Adipose tissue (tissue), 3 donors: Measurements from ENCODE around the gene NDOR1. TPM values are rescaled to one million over a fixed set of nuclear protein-coding genes. Genes with fewer than 3 reads are reported as not detected.

Experiments
- H3K27ac ChIP-seq: one replicate; pipeline ENCODE4 v1.5.1; 2013; ENCODE audit warnings: low read depth, low read length
- WGBS, 3 donors: extraction: QIAGEN DNeasy Blood & Tissue Kit; methylation state at CpG; one replicate each; pipeline ENCODE4 v1.1.7; 2013; 5-methylcytosine and 5-hydroxymethylcytosine counted together
- polyA plus RNA-seq, 3 donors: library from polyadenylated mRNA; stranded (reverse); fragments of 200-250 nt; gene quantifications; one replicate each; pipeline ENCODE4 v1.2.3, GENCODE V29; 2013
- donor health status: healthy with polysubstance abuse.
- donor health status: Bipolar disorder and iron deficiency.
- donor health status: healthy.

Gene NDOR1
- polyA plus RNA-seq, 3 donors: 4.9 to 8.4 (median 8.2) TPM

DNA sequence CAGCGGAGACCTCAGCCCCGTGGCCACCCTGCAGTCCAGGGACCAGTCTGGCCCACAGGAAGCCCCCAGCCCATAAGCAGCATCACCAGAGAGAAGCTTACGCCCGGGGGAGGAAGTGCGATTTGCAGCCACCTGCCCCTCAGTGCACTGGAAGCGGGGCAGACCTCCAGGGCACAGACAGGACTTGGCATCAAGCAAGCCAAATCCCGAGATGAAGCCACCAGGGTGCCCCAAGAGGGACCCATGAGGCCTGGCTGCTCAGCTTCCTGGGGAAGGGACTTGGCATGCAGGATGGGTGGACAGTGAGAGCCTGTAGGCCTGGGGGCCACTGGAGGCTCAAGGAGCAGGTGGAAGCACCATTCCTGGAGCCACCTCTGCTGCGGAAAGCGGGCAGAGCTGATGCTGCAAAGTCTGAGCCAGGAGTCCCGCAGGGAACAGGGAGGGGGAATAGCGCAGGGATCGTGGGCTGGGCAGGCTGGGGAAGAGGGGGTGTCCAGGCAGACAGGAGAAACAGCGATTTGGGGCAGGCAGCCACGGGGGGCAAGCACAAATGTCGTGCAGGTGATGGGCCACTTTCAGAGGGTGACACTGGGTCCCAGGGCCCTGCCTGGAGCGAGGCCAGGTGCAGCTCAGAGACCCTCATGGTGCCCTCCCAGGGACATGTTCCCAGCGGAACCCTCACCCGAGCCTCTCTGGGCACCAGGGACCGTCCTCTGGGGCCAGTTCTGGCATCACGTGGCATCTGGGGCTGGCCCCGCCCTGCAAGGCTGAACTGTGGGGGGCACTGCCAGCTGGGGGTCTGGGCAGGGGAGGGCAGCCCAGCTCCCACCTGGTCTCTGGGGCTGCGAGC, 38.9 kb upstream of the NDOR1 start:
- 66 to 74% (median 66%) methylated on average over 19 to 22 of the region's 22 CpGs for WGBS, 3 donors
- H3K27ac ChIP-seq: no peak overlapping the region

DNA sequence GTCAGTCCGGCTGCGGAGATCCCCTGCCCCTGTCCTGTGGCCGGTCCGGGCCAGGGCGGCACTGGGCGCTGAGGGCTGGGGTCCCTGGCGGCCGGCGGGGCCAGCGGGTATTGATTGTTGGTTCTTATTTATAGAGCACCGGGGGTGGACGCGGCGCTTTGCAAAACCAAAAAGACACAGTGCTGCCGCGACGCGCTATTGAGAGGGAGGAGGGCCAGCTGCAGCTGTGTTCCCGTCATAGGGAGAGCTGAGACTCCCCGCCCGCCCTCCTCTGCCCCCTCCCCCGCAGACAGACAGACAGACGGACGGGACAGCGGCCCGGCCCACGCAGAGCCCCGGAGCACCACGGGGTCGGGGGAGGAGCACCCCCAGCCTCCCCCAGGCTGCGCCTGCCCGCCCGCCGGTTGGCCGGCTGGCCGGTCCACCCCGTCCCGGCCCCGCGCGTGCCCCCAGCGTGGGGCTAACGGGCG, 38.2 kb upstream of the NDOR1 start:
- 20 to 29% (median 25%) methylated on average over 27 to 44 of the region's 44 CpGs for WGBS, 3 donors
- H3K27ac ChIP-seq: no peak overlapping the region

DNA sequence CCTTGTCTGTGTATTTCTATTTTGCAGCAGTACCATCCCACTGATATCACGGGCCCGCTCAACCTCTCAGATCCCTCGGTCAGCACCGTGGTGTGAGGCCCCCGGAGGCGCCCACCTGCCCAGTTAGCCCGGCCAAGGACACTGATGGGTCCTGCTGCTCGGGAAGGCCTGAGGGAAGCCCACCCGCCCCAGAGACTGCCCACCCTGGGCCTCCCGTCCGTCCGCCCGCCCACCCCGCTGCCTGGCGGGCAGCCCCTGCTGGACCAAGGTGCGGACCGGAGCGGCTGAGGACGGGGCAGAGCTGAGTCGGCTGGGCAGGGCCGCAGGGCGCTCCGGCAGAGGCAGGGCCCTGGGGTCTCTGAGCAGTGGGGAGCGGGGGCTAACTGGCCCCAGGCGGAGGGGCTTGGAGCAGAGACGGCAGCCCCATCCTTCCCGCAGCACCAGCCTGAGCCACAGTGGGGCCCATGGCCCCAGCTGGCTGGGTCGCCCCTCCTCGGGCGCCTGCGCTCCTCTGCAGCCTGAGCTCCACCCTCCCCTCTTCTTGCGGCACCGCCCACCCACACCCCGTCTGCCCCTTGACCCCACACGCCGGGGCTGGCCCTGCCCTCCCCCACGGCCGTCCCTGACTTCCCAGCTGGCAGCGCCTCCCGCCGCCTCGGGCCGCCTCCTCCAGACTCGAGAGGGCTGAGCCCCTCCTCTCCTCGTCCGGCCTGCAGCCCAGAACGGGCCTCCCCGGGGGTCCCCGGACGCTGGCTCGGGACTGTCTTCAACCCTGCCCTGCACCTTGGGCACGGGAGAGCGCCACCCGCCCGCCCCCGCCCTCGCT, 37.5 kb upstream of the NDOR1 start:
- H3K27ac ChIP-seq: no peak overlapping the region
- WGBS, 3 donors: 5 to 7% (median 6%) methylated on average over 46 to 57 of the region's 57 CpGs

DNA sequence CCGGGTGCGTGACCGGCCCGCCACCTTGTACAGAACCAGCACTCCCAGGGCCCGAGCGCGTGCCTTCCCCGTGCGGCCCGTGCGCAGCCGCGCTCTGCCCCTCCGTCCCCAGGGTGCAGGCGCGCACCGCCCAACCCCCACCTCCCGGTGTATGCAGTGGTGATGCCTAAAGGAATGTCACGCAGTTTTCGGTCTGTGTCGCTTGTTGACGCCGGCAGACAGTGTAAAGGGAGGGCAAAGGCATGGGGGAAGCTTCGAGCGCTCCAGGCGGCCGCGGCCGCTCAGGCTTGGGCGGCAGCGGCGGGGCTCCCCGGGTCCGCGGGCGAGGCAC, 37.0 kb upstream of the NDOR1 start:
- 1% methylated on average over 36 of the region's 36 CpGs for WGBS, 3 donors
- H3K27ac ChIP-seq: no peak overlapping the region

DNA sequence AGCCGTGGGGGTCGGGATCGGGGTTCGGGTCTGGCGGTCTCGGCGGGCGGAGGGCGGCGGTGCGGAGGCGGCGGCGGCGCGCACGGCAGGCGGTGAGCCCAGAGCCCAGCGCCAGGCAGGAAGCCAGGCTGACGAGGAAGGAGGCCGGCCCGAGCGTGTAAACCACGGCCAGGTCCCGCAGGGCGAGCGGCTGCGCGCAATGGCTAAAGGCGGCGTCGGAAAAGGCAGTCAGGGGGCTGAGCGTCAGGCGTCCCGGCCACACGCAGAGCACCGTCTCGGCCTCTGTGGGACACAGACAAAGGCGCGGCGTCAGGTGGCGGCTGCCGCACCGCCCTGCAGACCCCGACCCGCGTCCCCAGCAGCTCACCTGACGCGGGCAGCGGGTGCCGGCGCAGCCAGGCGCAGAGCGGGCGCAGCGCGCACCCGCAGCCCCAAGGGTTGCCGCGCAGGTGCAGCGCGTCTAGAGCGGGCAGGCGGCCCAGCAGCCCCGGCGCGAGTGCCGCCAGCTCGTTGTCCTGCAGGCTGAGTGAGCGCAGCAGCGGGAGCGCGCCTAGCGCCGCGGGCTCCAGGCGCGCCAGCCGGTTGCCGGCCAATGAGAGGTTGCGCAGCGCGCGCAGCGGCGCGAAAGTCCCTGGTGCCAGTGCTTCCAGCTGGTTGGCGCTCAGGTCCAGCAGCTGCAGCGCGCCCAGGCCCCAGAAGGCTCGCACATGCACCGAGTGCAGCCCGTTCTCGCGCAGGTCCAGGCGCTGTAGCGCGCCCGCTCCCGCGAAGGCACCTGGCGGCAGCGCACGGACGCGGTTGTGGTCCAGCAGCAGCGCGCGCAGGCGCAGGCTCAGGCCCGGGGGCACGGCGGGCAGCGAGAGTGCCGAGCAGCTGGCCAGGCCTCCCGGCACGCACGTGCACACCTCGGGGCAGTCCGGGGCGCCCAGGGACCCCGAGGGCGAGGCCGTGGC, 36.3 kb upstream of the NDOR1 start:
- 0 to 1% (median 1%) methylated on average over 102 to 124 of the region's 124 CpGs for WGBS, 3 donors
- no peak overlapping the region for H3K27ac ChIP-seq

DNA sequence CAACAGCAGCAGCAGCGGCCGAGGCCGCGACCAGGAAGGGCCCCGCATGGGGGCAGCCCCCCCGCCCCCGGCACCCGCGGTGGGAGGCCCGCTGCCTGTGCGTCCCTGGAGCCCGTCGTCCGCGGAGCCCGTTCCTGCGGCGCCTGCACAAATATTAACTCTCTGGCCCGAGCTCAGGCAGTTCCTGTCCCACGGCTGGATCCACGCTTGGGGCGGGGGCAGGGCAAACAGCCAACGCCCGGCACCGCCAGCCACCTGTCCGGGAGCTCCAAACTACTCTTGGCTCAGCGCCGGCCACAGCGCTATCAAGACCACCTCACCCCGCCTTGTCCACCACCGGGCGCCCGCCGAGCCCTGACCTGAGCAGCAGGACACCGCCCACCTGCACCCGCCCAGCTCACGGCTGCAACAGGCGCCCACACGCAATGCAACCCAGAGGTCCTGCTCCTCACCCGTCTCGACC, 35.6 kb upstream of the NDOR1 start, which contains the start of gene LRRC26:
Gene LRRC26 (minus strand): TSS at position 156 of the 463 bp plus-strand sequence. CDS start 108 bp downstream, at position 48.
- WGBS, 3 donors: 6 to 16% (median 13%) methylated on average over 34 to 41 of the region's 41 CpGs
- H3K27ac ChIP-seq: no peak within 1 kb of the TSS

DNA sequence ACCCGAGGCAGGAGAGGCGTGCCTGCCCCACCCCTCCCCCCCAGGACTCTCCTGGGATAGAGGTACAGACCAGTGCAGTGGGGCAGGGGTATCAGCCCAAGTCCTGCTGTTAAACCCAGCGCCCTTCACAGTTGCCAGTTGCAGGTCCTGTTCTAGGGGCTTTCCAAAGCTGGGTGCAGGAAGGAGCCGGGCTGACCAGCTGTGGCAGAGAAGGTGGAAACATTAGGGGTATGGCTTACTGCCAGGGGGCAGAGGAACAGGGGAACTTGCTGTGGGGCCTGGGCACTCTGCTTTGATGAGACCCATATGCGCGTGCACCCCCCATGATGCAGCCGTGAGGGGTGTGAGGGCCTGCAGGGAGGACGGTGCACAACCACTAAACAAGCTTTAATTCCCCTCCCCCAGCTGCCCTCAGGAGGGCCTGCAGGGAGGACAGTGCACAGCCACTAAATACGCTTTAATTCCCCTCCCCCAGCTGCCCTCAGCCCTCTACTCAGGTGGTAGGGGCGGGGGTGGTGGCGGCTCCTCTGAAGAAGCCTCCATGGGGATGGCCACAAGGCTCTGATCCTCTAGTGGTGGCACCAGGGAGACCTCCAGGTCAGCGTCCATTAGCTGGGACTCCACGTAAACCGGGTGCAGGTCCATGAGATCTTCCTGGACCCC, 34.9 kb upstream of the NDOR1 start:
- no peak overlapping the region for H3K27ac ChIP-seq
- WGBS, 3 donors: 47 to 74% (median 52%) methylated on average over 14 of the region's 14 CpGs

DNA sequence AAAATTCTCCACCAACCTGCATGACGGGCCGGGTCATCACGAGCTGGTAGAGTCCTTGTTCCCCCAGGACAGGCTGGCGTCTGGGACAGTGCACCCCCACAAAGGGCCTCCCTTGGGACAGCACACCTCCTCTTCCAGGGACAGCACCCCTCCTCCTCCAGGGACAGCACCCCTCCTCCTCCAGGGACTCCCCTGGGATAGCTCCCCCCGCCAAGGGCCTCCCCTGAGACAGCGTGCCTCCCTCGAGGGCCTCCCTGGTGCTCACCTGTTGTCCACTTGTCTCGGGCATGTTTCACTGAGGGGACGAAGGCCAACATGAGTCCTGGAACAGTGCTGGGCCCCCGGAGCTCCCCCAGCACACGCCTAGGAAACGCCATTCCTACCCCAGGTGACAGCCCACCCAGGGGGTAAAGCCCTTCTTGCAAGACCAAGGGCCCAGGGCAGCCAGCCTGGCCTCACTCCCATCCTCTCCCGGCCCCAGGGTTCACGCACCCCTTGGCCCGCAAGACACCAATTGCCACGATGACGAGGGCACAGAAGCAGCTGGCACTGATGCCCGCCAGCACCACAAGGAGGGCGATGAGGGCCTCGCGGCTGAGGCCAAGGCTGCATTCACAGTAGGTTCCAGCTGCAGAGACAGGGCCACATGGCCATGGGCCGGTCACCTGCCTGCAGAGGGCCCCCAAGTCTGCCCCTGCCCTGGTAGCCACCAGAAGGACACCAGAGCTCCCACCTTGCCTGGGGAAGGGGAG, 34.2 kb upstream of the NDOR1 start:
- H3K27ac ChIP-seq: no peak overlapping the region

DNA sequence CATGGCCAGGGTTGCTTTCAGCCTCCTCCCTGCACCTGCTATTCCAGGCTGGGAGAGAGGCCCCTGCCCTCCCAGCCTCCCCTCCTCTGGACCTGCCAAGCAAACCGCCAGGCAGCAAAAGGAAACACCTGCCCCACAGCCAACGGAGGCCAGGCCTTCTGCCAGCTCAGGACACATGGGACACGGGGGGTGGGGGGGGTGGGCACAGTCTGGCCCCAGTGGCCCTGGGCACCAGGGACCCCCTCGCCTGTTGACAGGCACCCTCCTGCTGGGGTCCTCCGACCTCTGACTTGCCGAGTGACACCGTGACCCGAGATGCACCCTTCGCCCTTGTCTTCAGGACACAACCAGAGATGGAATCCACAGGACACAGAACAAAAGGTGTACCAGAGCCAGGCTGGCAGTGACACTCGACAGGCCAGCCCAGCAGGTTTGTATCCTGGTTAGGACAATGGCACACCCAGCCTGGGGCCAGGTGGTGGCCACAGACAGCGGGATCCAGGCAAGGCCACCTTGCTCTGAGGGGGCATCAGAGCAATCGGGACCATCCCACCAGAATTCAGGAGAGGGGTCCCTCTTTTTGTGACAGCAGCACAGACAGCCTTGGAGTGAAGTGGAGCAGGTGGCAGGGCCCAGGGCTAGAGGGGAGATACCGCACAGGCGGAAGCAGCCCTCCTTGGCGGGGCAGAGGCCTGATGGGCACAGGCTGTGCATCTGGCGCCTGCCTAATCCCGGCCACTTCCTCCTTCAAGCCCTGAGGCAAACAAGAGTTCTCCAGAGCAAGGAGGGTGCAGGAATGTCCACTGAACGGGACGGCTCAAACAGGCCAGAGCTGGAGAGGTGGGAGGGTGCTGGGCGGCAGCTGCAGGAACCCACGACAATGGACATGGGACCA, 32.4 kb upstream of the NDOR1 start:
- H3K27ac ChIP-seq: no peak overlapping the region
- 46 to 64% (median 56%) methylated on average over 20 to 21 of the region's 21 CpGs for WGBS, 3 donors

More for the DNA sequence above, 34.2 kb upstream of the NDOR1 start:
- 80 to 84% (median 80%) methylated on average over 21 to 22 of the region's 22 CpGs for WGBS, 3 donors

DNA sequence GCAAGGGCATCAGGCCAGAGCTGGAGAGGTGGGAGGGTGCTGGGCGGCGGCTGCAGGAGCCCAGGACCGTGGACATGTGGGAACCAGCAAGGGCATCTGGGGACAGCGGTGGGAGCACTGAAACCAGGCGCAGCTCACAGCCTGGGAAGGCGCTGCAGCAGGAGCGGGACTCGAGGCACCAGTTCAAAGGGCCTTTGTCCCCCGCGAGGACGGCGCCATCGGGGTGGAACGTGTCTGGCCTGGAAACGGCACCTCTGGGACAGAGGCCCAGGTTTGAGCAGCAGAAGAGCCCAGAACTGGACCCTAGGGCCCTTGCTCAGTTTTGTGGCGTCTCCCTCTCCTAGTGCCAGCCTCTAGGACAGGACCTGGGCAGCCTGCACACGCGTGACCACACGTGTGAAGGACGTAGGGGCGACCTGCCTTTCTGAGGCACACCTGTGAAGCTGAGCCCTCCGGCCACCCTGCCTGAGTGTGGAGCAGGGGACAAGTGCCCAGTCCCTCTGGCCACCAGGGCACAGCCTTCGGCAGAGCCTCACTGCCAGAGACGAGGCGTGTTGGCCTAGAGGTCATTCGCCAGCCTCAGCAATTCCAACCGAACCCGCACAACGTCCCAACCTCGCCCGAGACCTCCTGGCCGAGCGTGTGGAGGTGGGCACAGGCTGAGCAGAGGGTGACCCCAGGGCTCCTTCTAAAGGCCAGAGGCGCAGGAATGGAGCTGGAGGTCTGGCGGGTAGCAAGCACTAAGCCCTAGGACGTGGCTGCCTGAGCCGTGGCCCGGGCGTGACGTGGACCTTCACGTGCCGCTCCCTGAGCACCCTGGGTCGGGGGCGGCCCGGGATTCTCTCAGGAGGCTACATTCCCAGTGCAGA, 31.5 kb upstream of the NDOR1 start:
- 74 to 89% (median 83%) methylated on average over 45 of the region's 45 CpGs for WGBS, 3 donors
- H3K27ac ChIP-seq: no peak overlapping the region

DNA sequence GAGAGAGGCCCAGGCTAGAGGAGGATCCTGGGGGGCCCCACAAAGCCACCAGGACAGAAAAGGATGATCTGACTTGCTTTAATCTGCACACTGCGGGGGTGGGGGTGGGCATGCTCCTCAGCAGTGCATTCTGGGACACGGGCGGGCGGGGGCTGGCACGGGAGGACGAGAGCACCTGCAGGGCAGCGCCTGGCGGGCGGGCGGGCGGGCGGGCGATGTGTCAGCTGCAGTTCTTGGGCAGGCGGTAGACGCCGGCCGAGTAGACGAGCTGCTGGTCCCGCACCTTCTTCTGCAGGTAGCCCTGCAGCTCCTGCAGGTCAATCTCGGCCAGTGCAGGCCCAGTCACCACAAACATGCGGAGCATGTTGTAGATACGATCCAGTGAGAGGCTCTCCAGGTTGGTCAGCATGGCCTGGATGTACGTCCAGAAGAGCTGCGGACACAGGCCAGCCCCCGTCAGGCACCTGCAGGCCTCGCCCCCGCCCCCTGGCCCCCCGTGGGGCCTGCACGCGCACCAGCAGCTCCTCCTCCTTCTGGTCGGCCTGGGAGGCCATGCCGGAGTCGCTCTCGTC, 30.7 kb upstream of the NDOR1 start:
- WGBS, 3 donors: 48 to 57% (median 50%) methylated on average over 24 to 34 of the region's 34 CpGs
- no peak overlapping the region for H3K27ac ChIP-seq

DNA sequence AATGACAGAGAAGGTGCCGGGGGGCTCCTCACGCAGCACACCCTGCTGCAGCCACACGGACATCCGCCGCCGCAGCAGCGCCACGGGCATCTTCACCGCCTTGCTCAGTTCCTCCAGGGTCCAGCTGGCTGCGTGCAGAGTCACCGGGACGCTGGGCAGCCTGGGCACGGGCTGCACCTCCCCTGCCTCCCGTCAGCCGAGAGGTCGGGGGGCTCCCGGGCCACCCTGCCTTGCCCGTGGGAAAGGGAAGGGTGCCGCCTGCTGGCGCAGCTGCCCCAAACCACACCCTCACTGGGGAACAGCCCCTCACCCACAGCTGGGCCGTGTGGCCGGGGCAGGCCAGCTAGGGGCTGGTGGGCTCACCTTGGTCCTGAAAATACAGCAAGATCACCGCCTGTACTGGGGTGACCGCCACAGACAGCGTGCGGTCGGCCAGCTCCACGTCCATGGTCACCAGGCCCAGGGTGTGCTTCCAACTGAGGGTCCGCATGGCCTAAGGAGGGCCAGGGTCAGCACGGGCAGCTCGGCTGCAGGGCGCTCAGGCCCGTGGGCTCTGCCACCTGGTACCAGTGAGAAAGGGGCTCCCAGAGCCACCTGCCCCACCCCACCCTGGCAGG, 30.0 kb upstream of the NDOR1 start:
- 39 to 53% (median 52%) methylated on average over 33 of the region's 33 CpGs for WGBS, 3 donors
- no peak overlapping the region for H3K27ac ChIP-seq

DNA sequence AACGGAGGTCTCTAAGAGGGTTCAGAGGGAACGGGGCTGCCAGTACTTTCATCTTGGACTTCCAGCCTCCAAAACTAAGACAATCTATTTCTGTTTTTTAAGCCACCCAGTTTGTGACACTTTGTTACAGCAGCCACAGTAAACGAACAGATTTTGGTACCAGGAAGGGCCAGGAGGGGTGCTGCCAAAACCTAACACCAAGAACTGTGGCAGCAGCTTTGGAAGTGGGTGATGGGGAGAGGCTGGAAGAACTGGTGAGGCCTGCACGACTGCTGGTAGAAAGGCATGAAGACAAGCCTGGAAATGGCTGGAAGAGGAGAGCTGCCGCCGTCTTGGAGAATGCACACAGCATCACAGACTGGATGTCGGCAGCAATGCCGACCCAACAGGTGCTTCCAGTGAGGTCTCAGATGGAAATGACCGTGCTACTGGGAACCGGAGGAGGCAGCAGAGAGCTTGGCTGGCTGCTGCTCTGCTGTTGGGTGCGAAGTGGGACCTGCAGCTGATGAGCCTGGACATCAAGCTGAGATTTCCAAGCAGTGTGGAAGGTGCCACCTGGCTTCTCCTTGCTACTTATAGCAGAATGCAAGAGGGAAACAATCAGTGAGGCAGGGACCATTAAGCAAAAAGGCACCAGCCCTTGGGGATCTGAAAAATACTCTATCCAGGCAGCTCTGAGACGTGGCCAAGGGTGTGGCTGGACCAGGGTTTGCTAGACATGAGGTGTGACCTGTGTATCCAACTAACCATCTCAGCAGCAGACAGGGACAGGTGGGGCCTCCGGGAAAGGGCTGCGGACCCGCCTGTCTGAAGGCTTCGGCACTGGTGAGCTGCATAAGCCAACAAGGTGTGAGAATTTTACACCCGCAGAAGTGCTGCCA, 29.0 kb upstream of the NDOR1 start:
- WGBS, 3 donors: 57 to 61% (median 57%) methylated on average over 17 of the region's 17 CpGs
- H3K27ac ChIP-seq: no peak overlapping the region
